ENCODE results near the gene C4BPA.

The C4BPA gene

DNA sequence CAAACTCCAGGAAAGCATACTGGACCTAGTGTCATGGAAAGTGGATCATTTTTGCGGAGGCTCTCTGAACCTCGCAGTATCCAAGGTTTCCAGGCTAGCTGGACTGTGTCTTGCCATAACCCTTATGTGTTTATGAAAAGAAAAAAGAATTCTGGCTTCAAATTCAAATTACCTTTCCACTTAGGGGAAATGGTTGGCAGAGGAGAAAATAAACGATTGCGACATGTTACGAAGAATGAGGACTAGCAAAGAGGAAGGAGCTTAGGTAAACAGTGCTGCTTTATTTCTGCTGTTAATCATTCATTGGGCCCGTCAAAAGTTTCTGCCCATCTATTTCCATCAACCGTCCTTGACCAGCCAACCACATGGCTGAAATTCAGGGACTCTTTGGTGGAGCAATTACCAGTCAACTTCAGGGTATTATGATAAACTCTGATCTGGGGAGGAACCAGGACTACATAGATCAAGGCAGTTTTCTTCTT lies at the start of gene C4BPA:
TSS of gene C4BPA (plus strand) at position 342 of the 482 bp plus-strand sequence. CDS start 8,793 bp downstream, outside the sequence.
- no peak within 1 kb of the TSS for H3K4me3 ChIP-seq (ENCODE audit: low read length)
- no peak for TF ChIP-seq ZNF274 (IDR thresholded peaks at IDR 0.05; ENCODE audit: low read depth, low read length)

DNA sequence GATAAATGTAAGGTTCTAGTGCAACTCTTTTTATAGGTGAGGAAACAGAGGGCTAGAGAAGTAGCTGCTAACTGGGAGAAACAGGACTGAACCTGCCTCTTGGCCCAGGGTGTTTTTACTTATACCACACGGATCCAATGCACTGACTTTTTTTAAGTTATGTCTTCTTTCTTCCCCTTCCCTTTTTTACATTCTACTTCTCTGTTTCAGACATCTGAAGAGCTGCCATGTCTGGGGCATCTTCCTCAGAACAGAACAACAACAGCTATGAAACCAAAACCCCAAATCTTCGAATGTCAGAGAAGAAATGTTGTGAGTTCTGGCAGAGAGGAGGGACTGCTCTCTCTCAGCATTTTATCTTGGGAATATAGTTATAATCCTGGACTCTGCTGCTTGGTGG lies 49.5 kb upstream of the C4BPA start:
- TF ChIP-seq ZNF274 (IDR thresholded peaks at IDR 0.05; ENCODE audit: low read depth, low read length): no peak
- H3K4me3 ChIP-seq (ENCODE audit: low read length): no peak overlapping the region

DNA sequence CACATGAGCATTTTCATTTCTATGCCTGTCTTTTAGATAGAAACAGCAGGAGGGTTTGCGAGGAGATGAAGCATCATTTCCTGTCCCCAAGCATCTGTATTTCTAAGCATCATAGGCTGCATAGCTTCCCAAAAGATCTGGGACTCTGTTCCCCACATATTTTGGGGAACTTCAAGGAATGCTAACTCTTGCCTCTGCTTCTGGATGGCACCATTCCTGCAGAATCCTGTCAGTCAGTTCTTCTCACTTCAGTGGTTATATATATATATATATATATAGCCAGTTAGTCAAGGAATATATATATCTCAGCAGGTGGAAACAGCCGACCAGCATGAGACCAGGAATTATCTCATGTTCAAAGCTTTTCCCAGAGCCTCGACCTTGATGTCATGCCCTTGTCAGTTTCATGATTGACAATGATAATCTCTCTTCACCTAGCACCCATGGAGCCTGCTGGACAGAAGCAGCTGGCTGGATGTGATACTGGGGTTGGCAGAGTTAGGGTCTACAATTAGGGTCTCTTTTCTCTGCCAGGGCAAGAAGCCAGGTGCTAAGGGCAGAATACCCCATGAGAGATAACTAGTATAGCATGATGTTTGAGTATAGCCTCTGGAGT lies 48.5 kb upstream of the C4BPA start:
- TF ChIP-seq ZNF274 (IDR thresholded peaks at IDR 0.05; ENCODE audit: low read depth, low read length): no peak
- no peak overlapping the region for H3K4me3 ChIP-seq (ENCODE audit: low read length)

DNA sequence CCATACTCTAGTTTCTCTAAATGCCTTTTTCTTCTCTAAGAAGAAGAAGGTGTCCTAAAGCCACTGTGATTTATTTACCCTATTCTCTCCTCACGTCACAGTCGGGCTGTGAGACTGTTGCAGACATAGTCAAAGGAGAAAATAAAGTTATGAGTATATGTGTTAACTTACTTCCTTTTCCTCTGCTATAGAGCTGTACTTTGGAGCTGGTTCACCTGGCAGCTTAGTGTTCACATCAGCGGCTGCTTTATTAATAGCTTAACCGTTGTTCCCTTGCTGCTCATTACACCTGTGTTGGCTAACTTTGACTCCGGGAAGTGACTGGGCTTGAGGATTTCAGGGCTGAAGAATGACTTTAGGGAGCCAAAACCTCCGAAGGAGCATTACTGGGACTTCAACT lies 47.4 kb upstream of the C4BPA start:
- no peak for TF ChIP-seq ZNF274 (IDR thresholded peaks at IDR 0.05; ENCODE audit: low read depth, low read length)
- no peak overlapping the region for H3K4me3 ChIP-seq (ENCODE audit: low read length)

DNA sequence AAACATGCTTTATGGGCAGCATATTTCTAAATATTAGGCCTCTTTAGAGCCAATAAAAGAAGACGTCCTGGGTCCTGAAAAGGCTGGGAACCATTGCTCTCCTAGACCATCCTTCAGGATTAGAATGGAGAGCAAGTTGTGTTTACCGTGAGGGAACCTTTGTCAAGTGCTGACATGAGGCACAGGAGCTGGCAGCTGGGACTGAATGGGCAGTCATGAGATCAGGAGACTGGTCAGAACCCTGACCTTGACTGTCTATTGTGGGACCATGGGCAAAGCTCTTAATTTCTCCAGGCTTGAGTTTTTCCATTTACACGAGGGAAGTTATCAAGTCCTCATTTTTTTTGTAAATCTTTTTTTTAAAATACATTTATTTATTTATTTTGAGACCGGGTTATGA lies 45.8 kb upstream of the C4BPA start:
- H3K4me3 ChIP-seq (ENCODE audit: low read length): no peak overlapping the region
- no peak for TF ChIP-seq ZNF274 (IDR thresholded peaks at IDR 0.05; ENCODE audit: low read depth, low read length)

DNA sequence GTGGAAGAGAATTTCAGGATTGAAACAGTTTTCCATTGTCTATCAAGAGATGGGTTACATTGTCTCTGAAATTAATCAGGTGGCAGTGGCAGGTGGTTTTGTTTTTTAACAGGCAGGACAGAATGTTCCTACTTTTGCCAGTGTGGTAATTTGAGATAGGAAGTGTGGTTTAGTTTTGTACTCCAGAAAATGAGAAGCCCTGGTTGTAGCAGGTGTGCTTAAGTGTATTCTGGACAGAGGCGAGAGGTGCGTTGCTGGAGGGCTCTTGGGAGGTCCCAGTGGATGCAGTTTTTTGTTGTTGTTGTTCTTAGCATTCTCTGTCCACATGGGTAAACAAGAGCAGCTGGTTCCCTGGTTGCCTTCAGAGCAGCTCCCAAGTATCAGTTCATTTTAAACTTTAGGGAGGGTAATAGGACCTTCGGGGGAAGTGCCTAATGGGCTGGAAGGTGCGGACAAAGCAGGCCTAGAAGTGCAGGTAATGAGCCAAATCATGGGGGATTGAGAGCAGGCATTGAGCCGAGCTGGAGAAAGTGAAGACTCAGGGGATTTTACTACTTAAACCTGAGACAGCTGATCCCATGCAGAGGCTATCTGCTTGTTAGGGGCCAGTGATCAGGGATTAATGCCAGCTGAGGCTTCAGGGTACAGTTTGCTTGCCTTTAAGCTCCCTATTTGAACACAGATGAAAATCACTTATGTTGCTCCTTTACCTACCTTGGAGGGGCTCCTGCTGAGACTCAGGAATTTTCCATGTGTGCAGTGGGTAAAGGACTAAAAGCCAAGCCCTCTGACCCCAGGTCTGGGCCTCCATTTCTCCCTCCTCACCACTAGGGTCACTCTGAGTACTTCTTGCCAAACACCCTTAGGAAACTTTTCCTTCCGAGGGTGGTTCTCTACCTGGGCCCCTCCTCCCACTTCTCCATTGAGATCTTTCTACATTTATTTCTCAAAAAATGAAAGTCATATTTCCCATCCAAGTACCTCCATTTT lies 44.9 kb upstream of the C4BPA start:
- TF ChIP-seq ZNF274 (IDR thresholded peaks at IDR 0.05; ENCODE audit: low read depth, low read length): no peak
- no peak overlapping the region for H3K4me3 ChIP-seq (ENCODE audit: low read length)

DNA sequence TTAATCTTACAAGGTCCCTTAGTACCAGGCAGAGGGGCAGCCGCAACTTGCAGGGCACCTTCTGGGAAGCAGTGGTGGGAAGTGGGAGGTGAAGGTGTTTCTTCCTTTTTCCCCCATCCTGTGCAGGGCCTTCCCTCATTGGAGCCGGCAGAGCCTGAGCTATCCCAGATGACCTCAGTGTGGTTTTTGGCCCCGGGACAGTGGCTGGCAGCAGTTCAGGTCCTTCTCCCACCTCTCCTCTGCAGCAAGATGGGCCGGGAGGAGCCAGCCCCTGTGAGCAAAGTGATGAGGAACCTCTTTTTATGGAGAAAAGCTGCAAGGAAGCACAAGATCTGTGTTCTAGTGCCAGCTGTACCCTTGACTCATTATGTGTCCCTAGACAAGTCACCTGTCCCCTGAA lies 44.2 kb upstream of the C4BPA start:
- no peak for TF ChIP-seq ZNF274 (IDR thresholded peaks at IDR 0.05; ENCODE audit: low read depth, low read length)

DNA sequence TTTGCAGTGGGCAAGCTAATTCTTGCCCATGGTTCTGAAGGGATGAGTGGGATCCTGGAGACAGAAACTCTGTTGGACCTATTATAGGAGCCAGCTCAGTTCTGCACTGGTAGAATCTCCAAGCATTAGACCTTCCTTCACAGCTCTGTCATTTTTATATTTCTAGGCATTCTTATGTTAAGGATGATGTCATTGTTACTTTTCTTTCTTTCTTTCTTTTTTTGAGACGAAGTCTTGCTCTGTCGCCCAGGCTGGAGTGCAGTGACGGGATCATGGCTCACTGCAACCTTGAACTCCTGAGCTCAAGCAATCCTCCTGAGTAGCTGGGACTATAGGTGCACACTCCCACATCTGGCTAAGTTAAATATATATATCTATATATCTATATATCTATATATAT lies 43.4 kb upstream of the C4BPA start:
- H3K4me3 ChIP-seq (ENCODE audit: low read length): no peak overlapping the region
- no peak for TF ChIP-seq ZNF274 (IDR thresholded peaks at IDR 0.05; ENCODE audit: low read depth, low read length)

More for the DNA sequence above, 44.2 kb upstream of the C4BPA start:
- H3K4me3 ChIP-seq (ENCODE audit: low read length): no peak overlapping the region

DNA sequence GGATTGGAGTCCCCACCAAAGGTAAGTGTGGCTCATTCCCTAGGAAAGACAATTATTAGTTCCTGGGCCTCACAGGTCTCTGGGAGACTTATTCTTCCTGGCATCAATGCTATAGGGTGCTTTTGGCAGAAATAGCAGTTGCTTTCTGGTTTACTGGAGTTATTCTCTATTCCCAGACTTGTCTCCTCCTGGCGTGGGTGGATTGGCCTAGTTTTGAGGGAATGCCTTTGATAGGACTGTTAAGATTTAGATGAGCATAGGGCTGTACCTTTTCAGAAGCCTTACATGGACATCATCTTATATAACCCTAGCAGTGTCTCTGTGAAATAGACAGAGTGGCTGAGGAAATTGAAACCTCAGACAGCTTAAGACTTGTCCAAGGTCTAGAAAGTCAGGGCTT lies 42.0 kb upstream of the C4BPA start:
- H3K4me3 ChIP-seq (ENCODE audit: low read length): no peak overlapping the region
- TF ChIP-seq ZNF274 (IDR thresholded peaks at IDR 0.05; ENCODE audit: low read depth, low read length): no peak

DNA sequence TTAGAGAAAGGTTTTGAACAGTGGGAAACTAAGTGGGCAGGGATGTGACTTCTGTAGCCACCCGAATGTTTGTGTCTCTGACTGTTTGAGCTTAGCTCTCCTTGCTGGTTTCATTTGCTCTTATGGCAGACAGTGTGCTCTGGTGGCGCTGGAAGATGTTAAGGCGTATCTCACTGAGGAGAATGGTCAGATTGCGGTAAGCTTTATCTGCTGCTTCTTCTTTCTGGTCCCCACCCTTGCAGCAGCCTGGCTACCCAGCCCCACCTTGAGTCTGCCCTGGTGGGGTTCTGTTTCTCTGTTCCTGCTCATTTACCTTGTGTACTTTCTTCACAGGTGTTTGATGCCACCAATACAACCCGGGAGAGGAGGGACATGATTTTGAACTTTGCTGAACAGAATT lies 41.0 kb upstream of the C4BPA start:
- TF ChIP-seq ZNF274 (IDR thresholded peaks at IDR 0.05; ENCODE audit: low read depth, low read length): no peak
- no peak overlapping the region for H3K4me3 ChIP-seq (ENCODE audit: low read length)

DNA sequence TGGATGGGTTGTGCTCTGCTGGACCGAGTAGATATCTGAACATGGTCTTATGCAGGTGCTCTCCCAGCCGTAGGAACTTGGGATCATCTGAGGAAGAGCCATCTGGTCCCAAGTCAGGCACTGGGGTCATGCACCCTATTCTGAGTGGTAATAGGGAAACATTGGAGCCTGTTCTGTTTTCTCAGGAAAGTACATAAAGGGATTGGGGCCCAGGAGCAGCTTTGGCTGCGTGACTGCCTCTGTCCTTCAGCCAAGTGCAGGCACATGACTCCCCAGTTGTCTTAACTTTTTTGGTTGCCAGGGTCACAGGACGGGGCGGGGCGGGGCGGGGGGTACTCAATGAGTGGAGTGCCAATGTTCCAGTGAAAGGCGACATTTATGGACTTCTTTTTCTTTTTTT lies 39.5 kb upstream of the C4BPA start:
- TF ChIP-seq ZNF274 (IDR thresholded peaks at IDR 0.05; ENCODE audit: low read depth, low read length): no peak

DNA sequence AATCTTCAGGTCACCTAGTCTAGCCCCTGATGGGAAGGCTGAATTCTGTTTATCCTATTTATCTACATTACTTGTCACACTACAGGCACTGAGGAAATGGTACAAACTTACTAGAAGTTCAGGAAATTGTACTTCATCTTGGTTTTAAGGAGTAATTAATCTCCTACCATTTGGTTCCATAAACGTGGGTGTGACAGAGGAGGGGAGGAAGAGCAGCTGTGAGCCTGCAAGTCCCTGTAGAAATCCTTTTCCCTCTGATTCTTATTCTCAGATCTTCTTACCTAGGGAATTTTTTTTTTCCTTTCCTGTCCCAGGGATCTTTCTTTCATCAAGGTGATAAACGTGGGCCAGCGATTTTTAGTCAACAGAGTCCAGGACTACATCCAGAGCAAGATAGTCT lies 36.8 kb upstream of the C4BPA start:
- H3K4me3 ChIP-seq (ENCODE audit: low read length): no peak overlapping the region
- TF ChIP-seq ZNF274 (IDR thresholded peaks at IDR 0.05; ENCODE audit: low read depth, low read length): no peak

More for the DNA sequence above, 39.5 kb upstream of the C4BPA start:
- no peak overlapping the region for H3K4me3 ChIP-seq (ENCODE audit: low read length)

DNA sequence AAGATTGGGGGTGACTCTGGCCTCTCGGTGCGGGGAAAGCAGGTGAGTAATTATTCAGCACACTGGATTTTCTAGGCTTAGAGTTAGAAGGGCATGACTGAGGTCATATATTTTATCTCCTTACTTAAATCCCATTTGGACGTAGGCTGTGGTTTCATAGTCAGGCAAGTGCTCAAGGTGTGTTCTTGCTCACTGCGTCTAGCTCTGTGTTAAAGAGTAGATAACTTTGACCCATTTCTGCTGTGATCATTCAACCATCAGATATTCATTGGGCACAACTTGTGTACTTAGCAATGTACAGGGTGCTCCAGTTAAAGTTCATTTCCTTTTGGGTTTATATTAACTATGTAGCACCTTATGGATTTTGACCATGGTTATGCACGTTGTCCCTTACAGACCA lies 36.4 kb upstream of the C4BPA start:
- TF ChIP-seq ZNF274 (IDR thresholded peaks at IDR 0.05; ENCODE audit: low read depth, low read length): no peak
- no peak overlapping the region for H3K4me3 ChIP-seq (ENCODE audit: low read length)

DNA sequence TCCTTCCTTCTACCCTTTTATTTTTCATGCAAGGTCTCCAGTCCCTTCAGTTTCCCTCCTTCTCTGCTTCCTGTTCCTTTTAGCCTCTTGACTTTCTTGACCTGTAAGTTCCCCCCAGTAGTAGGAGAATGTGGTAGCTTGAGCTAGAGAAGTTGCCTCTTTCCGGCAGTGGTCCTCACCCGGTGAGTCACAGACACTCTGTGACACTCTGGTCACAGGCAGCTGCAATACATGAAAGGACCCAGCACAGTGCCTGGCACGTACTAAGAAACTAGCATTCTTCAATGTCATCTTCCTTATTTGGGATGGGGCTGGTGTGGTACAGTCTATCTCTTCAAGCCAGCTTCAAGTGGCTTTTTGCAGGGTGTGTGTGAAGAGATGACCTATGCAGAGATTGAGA lies 35.0 kb upstream of the C4BPA start:
- no peak for TF ChIP-seq ZNF274 (IDR thresholded peaks at IDR 0.05; ENCODE audit: low read depth, low read length)
- H3K4me3 ChIP-seq (ENCODE audit: low read length): no peak overlapping the region
